VCaP (cell line): ENCODE results near the gene LAPTM5.

Experiments
- H3K27ac ChIP-seq: fragments of 450-650 bp; 2 replicates; pipeline ENCODE4 v1.5.1; 2017
- TF ChIP-seq, protein P1 (sequence below): fragments of 450-650 bp; conservative IDR thresholded peaks from 2 replicates; pipeline ENCODE4 v1.5.1; 2017; ENCODE audit warnings: mild to moderate bottlenecking, moderate library complexity

Gene LAPTM5

DNA sequence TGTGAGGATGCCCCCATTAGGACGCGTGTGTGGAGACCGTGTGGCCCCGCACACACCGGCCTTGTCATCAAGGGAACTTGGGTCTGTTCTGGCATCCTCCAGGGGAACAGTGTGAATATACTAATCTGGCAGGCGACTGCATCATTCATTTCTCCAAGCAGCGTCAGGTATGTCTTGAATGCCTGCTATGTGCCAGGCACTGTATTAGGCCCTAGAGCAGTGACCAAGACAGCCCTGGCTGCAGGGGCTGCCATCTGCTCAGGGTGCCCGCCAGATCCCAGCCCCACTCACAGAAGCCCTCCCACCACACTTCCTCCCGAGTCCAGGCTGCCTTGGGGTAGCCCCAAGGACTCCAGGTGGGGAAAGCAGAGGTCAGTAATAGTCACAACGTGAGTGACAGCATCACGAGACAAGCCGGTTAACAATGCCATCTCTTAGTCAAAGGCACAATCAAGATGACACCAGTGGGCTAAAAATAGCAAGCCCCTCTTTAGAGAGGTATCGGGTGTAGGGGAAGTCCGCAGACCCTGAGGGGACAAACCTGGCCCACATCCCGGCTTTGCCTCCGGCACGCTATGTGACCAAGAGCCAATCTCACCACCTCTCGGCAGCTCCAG lies 7.5 kb upstream of the LAPTM5 start:
- TF ChIP-seq, protein P1, sequence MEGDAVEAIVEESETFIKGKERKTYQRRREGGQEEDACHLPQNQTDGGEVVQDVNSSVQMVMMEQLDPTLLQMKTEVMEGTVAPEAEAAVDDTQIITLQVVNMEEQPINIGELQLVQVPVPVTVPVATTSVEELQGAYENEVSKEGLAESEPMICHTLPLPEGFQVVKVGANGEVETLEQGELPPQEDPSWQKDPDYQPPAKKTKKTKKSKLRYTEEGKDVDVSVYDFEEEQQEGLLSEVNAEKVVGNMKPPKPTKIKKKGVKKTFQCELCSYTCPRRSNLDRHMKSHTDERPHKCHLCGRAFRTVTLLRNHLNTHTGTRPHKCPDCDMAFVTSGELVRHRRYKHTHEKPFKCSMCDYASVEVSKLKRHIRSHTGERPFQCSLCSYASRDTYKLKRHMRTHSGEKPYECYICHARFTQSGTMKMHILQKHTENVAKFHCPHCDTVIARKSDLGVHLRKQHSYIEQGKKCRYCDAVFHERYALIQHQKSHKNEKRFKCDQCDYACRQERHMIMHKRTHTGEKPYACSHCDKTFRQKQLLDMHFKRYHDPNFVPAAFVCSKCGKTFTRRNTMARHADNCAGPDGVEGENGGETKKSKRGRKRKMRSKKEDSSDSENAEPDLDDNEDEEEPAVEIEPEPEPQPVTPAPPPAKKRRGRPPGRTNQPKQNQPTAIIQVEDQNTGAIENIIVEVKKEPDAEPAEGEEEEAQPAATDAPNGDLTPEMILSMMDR, result no peak
- no peak overlapping the region for H3K27ac ChIP-seq

DNA sequence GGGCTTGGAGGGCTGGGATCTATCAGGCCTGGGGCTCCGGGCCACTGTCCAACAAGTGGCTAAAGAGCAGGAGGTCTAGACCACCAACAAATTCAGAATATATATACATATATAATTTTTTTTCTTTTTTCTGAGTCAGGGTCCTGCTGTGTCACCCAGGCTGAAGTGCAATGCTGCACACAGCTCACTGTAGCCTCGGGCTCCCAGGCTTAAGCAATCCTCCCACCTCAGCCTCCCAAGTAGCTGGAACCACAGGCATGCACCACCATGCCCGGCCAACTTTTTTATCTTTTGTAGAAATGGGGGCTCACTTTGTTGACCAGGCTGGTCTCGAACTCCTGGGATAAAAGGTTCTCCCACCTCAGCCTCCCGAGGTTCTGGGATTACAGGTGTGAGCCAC lies 6.8 kb upstream of the LAPTM5 start:
- H3K27ac ChIP-seq, result no peak overlapping the region
- TF ChIP-seq, protein P1, result no peak

DNA sequence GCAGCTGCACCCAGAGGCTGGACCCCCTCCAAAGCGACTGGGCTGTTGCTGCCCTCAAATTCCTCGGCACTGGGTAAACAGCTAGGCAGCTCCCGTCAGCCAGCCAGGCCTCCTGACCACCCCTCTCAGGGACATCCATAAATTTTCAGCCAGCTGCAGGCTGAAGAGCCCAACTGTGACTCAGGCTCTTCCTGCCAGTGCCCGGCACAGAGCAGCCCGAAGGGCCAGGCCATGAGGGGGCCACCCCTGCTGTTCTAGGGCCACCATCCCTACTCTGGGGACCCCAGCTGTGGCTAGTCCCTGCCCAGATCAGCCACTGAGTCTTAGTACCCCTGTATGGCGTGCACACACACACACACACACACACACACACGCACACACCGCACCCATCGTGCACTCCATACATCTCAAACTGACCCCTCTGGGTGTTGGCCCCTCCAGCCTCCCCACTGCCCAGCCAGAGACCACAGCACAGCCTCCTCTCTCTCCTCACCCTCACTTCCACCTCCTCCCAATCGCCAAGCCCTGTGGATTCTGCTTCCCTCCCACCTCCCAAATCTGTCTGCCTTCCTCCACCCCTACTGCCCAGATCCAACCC lies 6.2 kb upstream of the LAPTM5 start:
- no peak overlapping the region for H3K27ac ChIP-seq
- TF ChIP-seq, protein P1, result no peak

DNA sequence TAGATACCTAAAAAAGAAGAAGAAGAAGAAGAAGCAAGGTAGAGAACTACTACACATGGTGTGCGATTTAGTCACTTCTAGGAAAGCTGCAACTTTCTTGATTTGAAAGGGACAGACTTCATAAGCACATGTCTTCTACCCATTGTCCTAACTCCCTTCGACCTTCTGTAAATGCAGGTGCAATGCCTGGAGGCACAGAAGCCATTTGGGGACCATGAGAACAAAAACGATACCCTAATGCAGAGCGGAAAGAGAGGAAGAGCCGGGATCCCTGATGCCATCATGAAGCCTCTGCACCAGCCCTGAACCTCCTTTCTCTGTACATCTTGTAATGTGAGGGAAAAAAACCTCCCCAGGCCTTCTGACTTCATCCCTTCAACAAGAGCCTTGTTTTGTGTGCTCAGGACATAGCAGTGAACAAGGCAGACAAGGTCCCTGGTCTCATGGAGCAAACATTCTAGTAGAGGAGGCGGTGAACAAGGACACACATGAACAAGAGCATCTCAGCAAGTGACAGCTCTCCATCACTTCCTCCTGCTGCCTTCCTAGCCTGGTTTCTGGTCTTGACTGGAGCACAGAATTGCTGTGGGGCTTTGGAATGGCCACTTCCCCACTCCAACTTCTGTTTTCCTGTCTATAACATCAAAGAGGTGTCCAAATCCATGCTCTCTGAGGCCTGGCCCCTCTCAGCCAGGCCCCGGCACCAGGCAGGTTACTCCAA lies 5.5 kb upstream of the LAPTM5 start:
- TF ChIP-seq, protein P1, result no peak

DNA sequence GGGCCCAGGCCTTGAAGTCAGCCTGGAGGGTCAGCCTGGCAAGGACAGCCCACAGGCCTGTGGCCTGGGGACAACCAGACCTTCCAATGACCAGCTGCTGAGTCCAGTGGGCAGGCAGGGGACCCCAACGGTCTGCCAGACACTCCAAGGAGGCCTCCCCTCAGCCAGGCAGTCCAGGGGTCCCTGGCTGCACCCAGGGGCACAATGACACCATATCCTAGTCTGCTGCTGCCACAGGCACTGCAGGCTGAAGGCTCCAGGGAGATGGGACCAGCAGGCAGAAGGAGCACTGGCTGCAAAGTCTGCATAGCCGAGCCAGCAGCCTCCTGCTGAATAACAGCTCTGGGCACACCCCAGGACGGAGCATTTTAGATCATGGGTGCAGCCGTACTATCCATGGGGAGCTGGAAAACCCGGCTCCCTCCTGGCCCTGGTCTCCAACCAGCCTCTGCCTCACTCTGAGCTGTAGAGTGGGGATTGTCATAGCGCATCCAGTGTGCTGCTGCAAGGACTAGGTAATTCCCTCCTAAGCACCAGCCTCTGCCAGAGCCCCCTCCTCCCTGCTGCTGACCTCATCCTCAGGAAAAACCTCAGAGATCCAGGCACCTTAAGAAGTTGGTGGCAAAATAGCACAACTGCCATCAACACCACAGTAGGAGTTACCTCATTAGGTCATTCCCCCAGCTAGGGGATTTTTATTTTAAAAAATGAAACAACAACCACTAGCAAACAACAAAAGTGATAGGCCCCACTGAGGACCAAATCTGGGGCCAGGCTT lies 4.8 kb upstream of the LAPTM5 start:
- TF ChIP-seq, protein P1, result no peak

More for the DNA sequence above, 5.5 kb upstream of the LAPTM5 start:
- no peak overlapping the region for H3K27ac ChIP-seq

DNA sequence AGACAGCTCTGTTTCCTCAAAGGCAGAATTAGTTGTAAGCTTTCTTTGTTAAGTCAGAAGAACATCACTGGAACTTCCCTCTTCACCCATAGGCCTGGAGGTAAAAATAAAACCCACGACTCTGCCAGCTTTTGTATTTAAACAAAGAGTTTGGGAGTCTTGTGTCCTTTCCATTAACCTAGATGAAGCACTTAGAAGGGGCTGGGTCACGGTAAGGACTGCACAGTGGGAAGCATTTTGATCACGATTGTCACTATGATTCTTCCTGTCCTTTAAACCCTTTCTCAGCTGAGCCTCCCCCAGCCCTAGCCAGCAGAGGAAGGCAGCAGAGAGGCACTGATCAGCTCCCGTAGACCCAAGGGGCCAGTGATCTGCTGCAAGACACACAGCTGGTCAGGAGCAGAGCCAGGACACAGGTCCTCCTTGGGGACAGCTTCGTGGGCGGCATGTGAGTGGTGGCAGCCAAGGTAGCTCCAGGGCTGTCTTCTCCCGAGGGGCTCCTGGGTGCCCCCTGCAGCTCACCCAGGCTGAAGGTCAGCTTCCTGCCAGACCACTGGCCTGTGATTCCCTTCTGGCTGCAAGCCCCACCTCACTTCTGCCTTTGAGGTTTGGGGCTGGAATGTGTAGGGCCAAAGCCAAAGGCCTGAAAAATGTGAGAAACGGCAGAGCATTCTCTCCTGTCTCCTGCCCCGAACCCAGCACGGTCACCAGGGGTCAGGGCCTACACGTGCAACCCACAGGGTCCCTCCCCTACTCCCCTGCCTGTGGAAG lies 4.0 kb upstream of the LAPTM5 start:
- TF ChIP-seq, protein P1, result no peak
- H3K27ac ChIP-seq, result no peak overlapping the region

More for the DNA sequence above, 4.8 kb upstream of the LAPTM5 start:
- no peak overlapping the region for H3K27ac ChIP-seq
